ENCODE results near the gene RPL39. TPM values are rescaled to one million over a fixed set of nuclear protein-coding genes. Genes with fewer than 3 reads are reported as not detected.
"Not testable (repeated sequence)": the region's sequence is repeated elsewhere in the genome, so short reads cannot be mapped to it uniquely, and the experiment has no call there.

RPL39 gene
- total RNA-seq = 1,000 to 10,000 TPM; 1,629 to 1,903 TPM

- CTCF ChIA-PET = interaction anchor here (0.5 to 2.2 kb wide), 11 partner anchors 9 to 262 kb away, joined by 3 to 6 read pairs (median 4); partner anchors contain the start of genes SOWAHD and UPF3B
- POLR2A ChIA-PET = interaction anchor here (0.9 kb wide), 1 partner anchor 61 kb away, joined by 10 read pairs; the partner anchor contains the start of gene UPF3B
Measured at GRCh38 chrX:119791437-119792231, at the start of gene RPL39. RPL39 (minus strand) TSS chrX:119791630; CDS start chrX:119791576, 54 bp downstream.

GRCh38 chrX:119833905-119834304 is 42.5 kb upstream of the RPL39 start:
- H3K27me3 Mint-ChIP-seq = no peaks in the 10 kb centered on the region
- ChIA-PET POLR2A (no interaction called here), CTCF (interaction anchor here (0.8 to 1.2 kb wide), 2 partner anchors 8 to 19 kb away, joined by 3 read pairs; partner anchors contain the start of gene UPF3B)
- H3K36me3 Mint-ChIP-seq (ENCODE audit: low read depth) = peaks cover 47% of the 10 kb centered on the region
- no peaks in the 10 kb centered on the region for H3K4me1 Mint-ChIP-seq
- no peak overlapping the region for H3K4me3 Mint-ChIP-seq
- no peak for DNase-seq
- H3K9me3 Mint-ChIP-seq = no peaks in the 10 kb centered on the region
- no peak overlapping the region for H3K27ac Mint-ChIP-seq

More at GRCh38 chrX:119791437-119792231, at the start of gene RPL39:
- DNase-seq = peak; percentile 84
- no peaks in the 10 kb centered on the region for H3K27me3 Mint-ChIP-seq
- no peaks in the 10 kb centered on the region for H3K9me3 Mint-ChIP-seq
- peak within 1 kb of the TSS; percentile 95 for H3K4me3 Mint-ChIP-seq
- peak within 1 kb of the TSS; percentile 97 for H3K27ac Mint-ChIP-seq
- H3K36me3 Mint-ChIP-seq (ENCODE audit: low read depth) = peaks cover 21% of the 10 kb centered on the region
- H3K4me1 Mint-ChIP-seq = peaks cover 29% of the 10 kb centered on the region

GRCh38 chrX:119828446-119828845 is 37.0 kb upstream of the RPL39 start:
- Mint-ChIP-seq H3K36me3 (ENCODE audit: low read depth) (peaks cover 19% of the 10 kb centered on the region), H3K4me1 (peaks cover 10% of the 10 kb centered on the region), H3K4me3 (no peak overlapping the region), H3K9me3 (no peaks in the 10 kb centered on the region), H3K27me3 (no peaks in the 10 kb centered on the region), H3K27ac (no peak overlapping the region)
- DNase-seq = no peak
- POLR2A ChIA-PET = no interaction called here
- CTCF ChIA-PET = no interaction called here

DNA sequence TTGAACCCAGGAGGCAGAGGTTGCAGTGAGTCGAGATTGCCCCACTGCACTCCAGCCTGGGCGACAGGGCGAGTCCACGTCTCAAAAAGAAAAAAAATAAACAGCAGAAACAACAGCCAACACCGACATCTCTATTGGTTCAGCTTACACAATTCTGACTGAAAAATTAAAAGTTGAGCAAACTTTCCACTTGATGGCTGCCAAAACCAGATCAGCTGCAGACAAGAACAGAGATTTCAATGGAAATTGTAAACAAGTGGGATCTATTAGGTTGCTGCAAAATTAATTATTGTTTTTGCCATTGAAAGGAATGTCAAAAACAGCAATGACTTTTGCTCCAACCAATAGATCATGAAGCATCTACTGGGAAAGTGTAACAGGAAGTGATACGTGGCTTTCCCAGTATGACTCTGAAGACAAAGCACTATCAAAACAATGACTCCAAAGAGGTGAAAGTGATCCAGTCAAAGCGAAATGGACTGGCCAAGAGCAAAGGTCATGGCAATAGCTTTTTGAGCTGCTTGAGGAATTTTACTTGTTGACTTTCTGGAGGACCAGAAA is 35.0 kb upstream of the RPL39 start:
- peaks cover 16% of the 10 kb centered on the region for H3K36me3 Mint-ChIP-seq (ENCODE audit: low read depth)
- no peaks in the 10 kb centered on the region for H3K27me3 Mint-ChIP-seq
- H3K27ac Mint-ChIP-seq = peak overlapping the region; percentile 69
- H3K4me3 Mint-ChIP-seq = no peak overlapping the region
- H3K4me1 Mint-ChIP-seq = peaks cover 19% of the 10 kb centered on the region
- ChIA-PET POLR2A (no interaction called here), CTCF (interaction anchor here (1.7 kb wide), 1 partner anchor 42 kb away, joined by 4 read pairs; no protein-coding TSS in a partner anchor)
- H3K9me3 Mint-ChIP-seq = no peaks in the 10 kb centered on the region
- no peak for DNase-seq

GRCh38 chrX:119824221-119824620 is 32.8 kb upstream of the RPL39 start:
- CTCF ChIA-PET; H3K4me3 Mint-ChIP-seq; DNase-seq; H3K9me3 Mint-ChIP-seq; H3K27me3 Mint-ChIP-seq; H3K36me3 Mint-ChIP-seq (ENCODE audit: low read depth); POLR2A ChIA-PET; H3K27ac Mint-ChIP-seq: not testable (repeated sequence)
- H3K4me1 Mint-ChIP-seq = peaks cover 22% of the 10 kb centered on the region

- Mint-ChIP-seq H3K4me1 (peaks cover 18% of the 10 kb centered on the region), H3K27ac (peak overlapping the region; percentile 92), H3K4me3 (peak overlapping the region; percentile 48)
- CTCF ChIA-PET = interaction anchor here (1.1 kb wide), 1 partner anchor 23 kb away, joined by 4 read pairs; no protein-coding TSS in a partner anchor
- H3K27me3 Mint-ChIP-seq; POLR2A ChIA-PET; H3K36me3 Mint-ChIP-seq (ENCODE audit: low read depth); H3K9me3 Mint-ChIP-seq: not testable (repeated sequence)
- DNase-seq = peak; percentile 32
Measured at GRCh38 chrX:119821703-119822102, 30.3 kb upstream of the RPL39 start.

- peaks cover 2% of the 10 kb centered on the region for H3K36me3 Mint-ChIP-seq (ENCODE audit: low read depth)
- no peak overlapping the region for H3K4me3 Mint-ChIP-seq
- DNase-seq = no peak
- no peaks in the 10 kb centered on the region for H3K27me3 Mint-ChIP-seq
- no peaks in the 10 kb centered on the region for H3K9me3 Mint-ChIP-seq
- peaks cover 9% of the 10 kb centered on the region for H3K4me1 Mint-ChIP-seq
- POLR2A ChIA-PET = no interaction called here
- CTCF ChIA-PET = interaction anchor here (0.9 to 1.3 kb wide), 2 partner anchors 13 to 25 kb away, joined by 3 to 6 read pairs; partner anchors contain the start of gene RPL39
- no peak overlapping the region for H3K27ac Mint-ChIP-seq
Measured at GRCh38 chrX:119817130-119817690, 25.8 kb upstream of the RPL39 start.

GRCh38 chrX:119816300-119816699 is 24.9 kb upstream of the RPL39 start:
- ChIA-PET CTCF (no interaction called here), POLR2A (no interaction called here)
- H3K9me3 Mint-ChIP-seq = no peaks in the 10 kb centered on the region

DNA sequence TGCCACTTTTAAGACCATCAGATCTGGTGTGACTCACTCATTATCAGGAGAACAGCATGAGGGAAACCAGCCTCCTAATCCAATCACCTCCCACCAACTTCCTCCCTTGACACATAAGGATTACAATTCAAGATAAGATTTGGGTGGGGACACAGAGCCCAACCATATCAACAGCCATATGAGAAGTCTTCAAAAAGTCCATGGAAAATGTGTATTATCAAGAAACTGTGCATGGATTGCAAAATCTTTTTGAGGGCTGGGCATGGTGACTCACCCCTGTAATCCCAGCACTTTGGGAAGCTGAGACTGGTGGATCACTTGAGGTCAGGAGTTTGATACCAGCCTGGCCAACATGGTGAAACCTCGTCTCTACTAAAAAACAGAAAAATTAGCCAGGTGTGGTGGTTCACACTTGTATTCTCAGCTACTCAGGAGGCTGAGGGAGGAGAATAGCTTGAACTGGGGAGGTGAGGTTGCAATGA is 17.8 kb upstream of the RPL39 start:
- POLR2A ChIA-PET = no interaction called here
- no peaks in the 10 kb centered on the region for H3K27me3 Mint-ChIP-seq
- no peak overlapping the region for H3K27ac Mint-ChIP-seq
- no peak for DNase-seq
- H3K36me3 Mint-ChIP-seq (ENCODE audit: low read depth) = no peaks in the 10 kb centered on the region
- peaks cover 2% of the 10 kb centered on the region for H3K4me1 Mint-ChIP-seq
- peaks cover 2% of the 10 kb centered on the region for H3K9me3 Mint-ChIP-seq
- no peak overlapping the region for H3K4me3 Mint-ChIP-seq
- CTCF ChIA-PET = interaction anchor here (0.6 to 1.5 kb wide), 3 partner anchors 8 to 59 kb away, joined by 3 to 6 read pairs (median 3); no protein-coding TSS in a partner anchor

More at GRCh38 chrX:119816300-119816699, 24.9 kb upstream of the RPL39 start:
- Mint-ChIP-seq H3K27ac (no peak overlapping the region), H3K4me3 (no peak overlapping the region), H3K36me3 (ENCODE audit: low read depth) (no peaks in the 10 kb centered on the region), H3K4me1 (peaks cover 3% of the 10 kb centered on the region), H3K27me3 (no peaks in the 10 kb centered on the region)
- DNase-seq = no peak

- H3K27ac Mint-ChIP-seq; H3K9me3 Mint-ChIP-seq; H3K36me3 Mint-ChIP-seq (ENCODE audit: low read depth); POLR2A ChIA-PET; DNase-seq; H3K27me3 Mint-ChIP-seq; H3K4me3 Mint-ChIP-seq; H3K4me1 Mint-ChIP-seq: not testable (repeated sequence)
- CTCF ChIA-PET = interaction anchor here (0.6 to 1.2 kb wide), 2 partner anchors 11 to 24 kb away, joined by 3 to 6 read pairs; no protein-coding TSS in a partner anchor
Measured at GRCh38 chrX:119808461-119808860, 17.0 kb upstream of the RPL39 start.

- H3K4me3 Mint-ChIP-seq = no peak overlapping the region
- ChIA-PET POLR2A (no interaction called here), CTCF (interaction anchor here (0.9 kb wide), 1 partner anchor 12 kb away, joined by 3 read pairs; no protein-coding TSS in a partner anchor)
- H3K27ac Mint-ChIP-seq = no peak overlapping the region
- H3K36me3 Mint-ChIP-seq (ENCODE audit: low read depth) = no peaks in the 10 kb centered on the region
- peaks cover 2% of the 10 kb centered on the region for H3K4me1 Mint-ChIP-seq
- DNase-seq = no peak
- H3K27me3 Mint-ChIP-seq = no peaks in the 10 kb centered on the region
- H3K9me3 Mint-ChIP-seq = peaks cover 2% of the 10 kb centered on the region
Measured at GRCh38 chrX:119802546-119802945, 11.1 kb upstream of the RPL39 start.

GRCh38 chrX:119801253-119802221 is 10.1 kb upstream of the RPL39 start:
- CTCF ChIA-PET = interaction anchor here (0.6 to 1.2 kb wide), 4 partner anchors 9 to 12 kb away, joined by 3 to 8 read pairs (median 4); partner anchors contain the start of gene RPL39

More at GRCh38 chrX:119801253-119802221, 10.1 kb upstream of the RPL39 start:
- Mint-ChIP-seq H3K9me3 (peaks cover 2% of the 10 kb centered on the region), H3K27me3 (no peaks in the 10 kb centered on the region), H3K27ac (no peak overlapping the region), H3K4me3 (no peak overlapping the region), H3K4me1 (peaks cover 2% of the 10 kb centered on the region), H3K36me3 (ENCODE audit: low read depth) (no peaks in the 10 kb centered on the region)
- POLR2A ChIA-PET = no interaction called here
- DNase-seq = no peak
